Epithelial cell of esophagus (primary cell): ENCODE measurements around the gene RBM26.

ENCODE experiments used
- DNase-seq: peaks from one replicate; pipeline ENCODE4 v3.0.0; 2010; ENCODE audit warnings: low read depth
- H3K4me3 ChIP-seq: 2 replicates; pipeline ENCODE4 v1.5.1; 2011; ENCODE audit warnings: mild to moderate bottlenecking, low read length, control low read depth
- TF ChIP-seq, protein P1 (sequence below): IDR thresholded peaks from 2 replicates; pipeline ENCODE4 v1.5.1; 2011; ENCODE audit warnings: low read depth, mild to moderate bottlenecking, low read length, control low read depth, inconsistent platforms; ENCODE audit not compliant: insufficient read depth; ENCODE audit errors: missing control alignments

The RBM26 gene

DNA sequence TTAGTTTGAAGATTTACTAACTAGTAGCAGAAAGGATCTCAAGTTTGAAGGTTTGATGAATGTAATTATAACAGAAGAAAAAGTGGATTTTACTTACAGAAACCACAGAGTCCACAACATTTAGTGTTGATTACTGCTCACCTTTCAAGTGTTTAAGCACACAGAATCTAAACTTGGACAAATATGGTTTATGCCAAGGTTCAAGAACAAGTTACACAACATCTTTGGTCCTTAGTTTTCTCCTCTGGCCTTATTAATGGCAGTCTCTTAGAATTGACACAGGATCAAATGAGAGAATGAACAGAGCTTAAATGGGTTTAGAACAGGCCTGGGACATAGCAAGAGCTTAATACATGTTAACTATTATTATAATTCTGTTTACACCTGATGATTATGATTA lies 133.0 kb downstream of the RBM26 start:
- H3K4me3 ChIP-seq: no peak overlapping the region
- DNase-seq: no peak
- TF ChIP-seq, protein P1, sequence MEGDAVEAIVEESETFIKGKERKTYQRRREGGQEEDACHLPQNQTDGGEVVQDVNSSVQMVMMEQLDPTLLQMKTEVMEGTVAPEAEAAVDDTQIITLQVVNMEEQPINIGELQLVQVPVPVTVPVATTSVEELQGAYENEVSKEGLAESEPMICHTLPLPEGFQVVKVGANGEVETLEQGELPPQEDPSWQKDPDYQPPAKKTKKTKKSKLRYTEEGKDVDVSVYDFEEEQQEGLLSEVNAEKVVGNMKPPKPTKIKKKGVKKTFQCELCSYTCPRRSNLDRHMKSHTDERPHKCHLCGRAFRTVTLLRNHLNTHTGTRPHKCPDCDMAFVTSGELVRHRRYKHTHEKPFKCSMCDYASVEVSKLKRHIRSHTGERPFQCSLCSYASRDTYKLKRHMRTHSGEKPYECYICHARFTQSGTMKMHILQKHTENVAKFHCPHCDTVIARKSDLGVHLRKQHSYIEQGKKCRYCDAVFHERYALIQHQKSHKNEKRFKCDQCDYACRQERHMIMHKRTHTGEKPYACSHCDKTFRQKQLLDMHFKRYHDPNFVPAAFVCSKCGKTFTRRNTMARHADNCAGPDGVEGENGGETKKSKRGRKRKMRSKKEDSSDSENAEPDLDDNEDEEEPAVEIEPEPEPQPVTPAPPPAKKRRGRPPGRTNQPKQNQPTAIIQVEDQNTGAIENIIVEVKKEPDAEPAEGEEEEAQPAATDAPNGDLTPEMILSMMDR: no peak

DNA sequence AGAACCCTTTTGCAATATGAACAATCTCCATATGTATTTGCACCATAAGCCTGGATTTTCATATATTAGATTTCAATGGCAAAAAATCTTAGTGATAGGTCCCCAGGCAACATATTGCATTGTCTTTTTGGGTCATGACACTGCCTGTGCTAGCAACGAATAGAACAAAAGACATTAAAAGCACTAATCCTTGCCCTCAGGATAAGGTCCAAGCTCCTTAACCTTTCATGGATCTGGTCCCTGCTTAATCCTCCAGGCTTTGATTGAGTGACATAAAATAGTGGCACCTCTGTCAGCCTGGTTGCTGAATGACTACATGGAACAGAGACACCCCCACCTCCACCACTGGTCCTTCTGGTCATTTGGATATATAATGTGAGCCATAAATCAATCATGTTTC lies 134.4 kb downstream of the RBM26 start:
- H3K4me3 ChIP-seq: no peak overlapping the region
- TF ChIP-seq, protein P1: no peak
- no peak for DNase-seq

DNA sequence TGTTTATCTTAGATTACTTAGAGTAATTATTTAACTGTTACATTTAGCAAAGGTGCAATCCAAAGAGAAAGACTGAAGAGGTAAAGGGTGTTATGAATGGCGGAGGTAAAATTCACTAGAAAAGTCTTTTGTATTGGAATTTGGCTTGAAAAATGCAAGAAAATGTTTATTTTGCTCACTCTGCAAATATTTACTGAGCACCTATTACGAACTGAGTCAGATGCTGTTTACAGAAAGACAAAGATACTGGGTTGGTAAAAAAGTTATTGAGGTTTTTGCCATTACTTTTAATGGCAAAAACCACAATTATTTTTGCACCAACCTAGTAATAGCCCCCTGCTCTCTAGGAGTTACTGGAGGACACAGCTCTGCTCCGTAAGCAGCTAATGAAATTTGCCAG lies 135.2 kb downstream of the RBM26 start:
- H3K4me3 ChIP-seq: no peak overlapping the region
- no peak for DNase-seq
- TF ChIP-seq, protein P1: no peak
